ENCODE measurements around the gene ACTN4. TPM values are rescaled to one million over a fixed set of nuclear protein-coding genes. Genes with fewer than 3 reads are reported as not detected.

Gene ACTN4
- total RNA-seq, 1 donor from 2014 or later, result 744 TPM

- TF ChIP-seq CTCF (IDR thresholded peaks at IDR 0.05; ENCODE audit: unreplicated experiment), result no peak
- Mint-ChIP-seq H3K4me3 (ENCODE audit: unreplicated experiment) (no peak overlapping the region), H3K36me3 (ENCODE audit: low read depth, unreplicated experiment) (peaks cover 59% of the 10 kb centered on the region), H3K27me3 (ENCODE audit: unreplicated experiment) (peaks cover 36% of the 10 kb centered on the region), H3K9me3 (ENCODE audit: unreplicated experiment) (no peaks in the 10 kb centered on the region), H3K4me1 (ENCODE audit: unreplicated experiment) (peaks cover 12% of the 10 kb centered on the region), H3K27ac (ENCODE audit: unreplicated experiment) (peak overlapping the region; percentile 68)
- no peak for DNase-seq (ENCODE audit: low spot score)
These were observed 61.1 kb downstream of the ACTN4 start for GRCh38 chr19:38708413-38709024.

GRCh38 chr19:38709119-38709518 lies 61.7 kb downstream of the ACTN4 start:
- Mint-ChIP-seq H3K4me3 (ENCODE audit: unreplicated experiment) (peak overlapping the region; percentile 37), H3K27me3 (ENCODE audit: unreplicated experiment) (peaks cover 34% of the 10 kb centered on the region), H3K36me3 (ENCODE audit: low read depth, unreplicated experiment) (peaks cover 57% of the 10 kb centered on the region), H3K4me1 (ENCODE audit: unreplicated experiment) (peaks cover 10% of the 10 kb centered on the region), H3K9me3 (ENCODE audit: unreplicated experiment) (no peaks in the 10 kb centered on the region), H3K27ac (ENCODE audit: unreplicated experiment) (peak overlapping the region; percentile 24)
- DNase-seq (ENCODE audit: low spot score), result no peak
- no peak for TF ChIP-seq CTCF (IDR thresholded peaks at IDR 0.05; ENCODE audit: unreplicated experiment)

GRCh38 chr19:38709671-38710415 lies 62.4 kb downstream of the ACTN4 start:
- no peak for TF ChIP-seq CTCF (IDR thresholded peaks at IDR 0.05; ENCODE audit: unreplicated experiment)
- no peak for DNase-seq (ENCODE audit: low spot score)
- Mint-ChIP-seq H3K9me3 (ENCODE audit: unreplicated experiment) (no peaks in the 10 kb centered on the region), H3K27ac (ENCODE audit: unreplicated experiment) (peak overlapping the region; percentile 24), H3K27me3 (ENCODE audit: unreplicated experiment) (peaks cover 32% of the 10 kb centered on the region), H3K36me3 (ENCODE audit: low read depth, unreplicated experiment) (peaks cover 56% of the 10 kb centered on the region), H3K4me3 (ENCODE audit: unreplicated experiment) (peak overlapping the region; percentile 45), H3K4me1 (ENCODE audit: unreplicated experiment) (peaks cover 7% of the 10 kb centered on the region)

GRCh38 chr19:38710416-38710702 lies 62.9 kb downstream of the ACTN4 start:
- Mint-ChIP-seq H3K27ac (ENCODE audit: unreplicated experiment) (no peak overlapping the region), H3K36me3 (ENCODE audit: low read depth, unreplicated experiment) (peaks cover 56% of the 10 kb centered on the region)
- no peak for TF ChIP-seq CTCF (IDR thresholded peaks at IDR 0.05; ENCODE audit: unreplicated experiment)

More at GRCh38 chr19:38710416-38710702, 62.9 kb downstream of the ACTN4 start:
- H3K4me3 Mint-ChIP-seq (ENCODE audit: unreplicated experiment), result peak overlapping the region; percentile 45
- no peak for DNase-seq (ENCODE audit: low spot score)
- peaks cover 33% of the 10 kb centered on the region for H3K27me3 Mint-ChIP-seq (ENCODE audit: unreplicated experiment)
- no peaks in the 10 kb centered on the region for H3K9me3 Mint-ChIP-seq (ENCODE audit: unreplicated experiment)
- H3K4me1 Mint-ChIP-seq (ENCODE audit: unreplicated experiment), result peaks cover 7% of the 10 kb centered on the region

All from endothelial cell (in vitro differentiated cells).